Neural crest cell (in vitro differentiated cells): ENCODE data around the gene DYNC1I1. TPM values are rescaled to one million over a fixed set of nuclear protein-coding genes. Genes with fewer than 3 reads are reported as not detected.

ENCODE experiments used
- DNase-seq: peaks from one replicate; pipeline ENCODE4 v3.0.0; 2021; ENCODE audit warnings: low read depth, mixed read lengths, low spot score
- H3K27ac Mint-ChIP-seq: one replicate; pipeline ENCODE4 v1.8.0; 2021; ENCODE audit warnings: mild to moderate bottlenecking, mixed read lengths; ENCODE audit not compliant: unreplicated experiment
- H3K27me3 Mint-ChIP-seq: 2 replicates; pipeline ENCODE4 v1.8.0; 2021; ENCODE audit warnings: low read depth, mild to moderate bottlenecking, mixed read lengths
- H3K36me3 Mint-ChIP-seq: 2 replicates; pipeline ENCODE4 v1.8.0; 2021; ENCODE audit warnings: low read depth, mild to moderate bottlenecking, mixed read lengths
- H3K4me1 Mint-ChIP-seq: 2 replicates; pipeline ENCODE4 v1.8.0; 2021; ENCODE audit warnings: mixed read lengths
- H3K4me3 Mint-ChIP-seq: one replicate; pipeline ENCODE4 v1.8.0; 2021; ENCODE audit warnings: mild to moderate bottlenecking, mixed read lengths
- H3K9me3 Mint-ChIP-seq: 2 replicates; pipeline ENCODE4 v1.8.0; 2021; ENCODE audit warnings: mixed read lengths
- CTCF ChIP-seq: fragments of 200-600 bp; sonication (generic); conservative IDR thresholded peaks from 2 replicates; pipeline ENCODE4 v1.5.0; 2021; ENCODE audit warnings: antibody characterized with exemption, mild to moderate bottlenecking
- total RNA-seq: library from RNA; stranded (reverse); gene quantifications from 2 replicates; pipeline ENCODE4 v1.2.1, GENCODE V29; 2021

DYNC1I1 gene
- total RNA-seq, 1 donor from 2014 or later, result 0.79 TPM

DNA sequence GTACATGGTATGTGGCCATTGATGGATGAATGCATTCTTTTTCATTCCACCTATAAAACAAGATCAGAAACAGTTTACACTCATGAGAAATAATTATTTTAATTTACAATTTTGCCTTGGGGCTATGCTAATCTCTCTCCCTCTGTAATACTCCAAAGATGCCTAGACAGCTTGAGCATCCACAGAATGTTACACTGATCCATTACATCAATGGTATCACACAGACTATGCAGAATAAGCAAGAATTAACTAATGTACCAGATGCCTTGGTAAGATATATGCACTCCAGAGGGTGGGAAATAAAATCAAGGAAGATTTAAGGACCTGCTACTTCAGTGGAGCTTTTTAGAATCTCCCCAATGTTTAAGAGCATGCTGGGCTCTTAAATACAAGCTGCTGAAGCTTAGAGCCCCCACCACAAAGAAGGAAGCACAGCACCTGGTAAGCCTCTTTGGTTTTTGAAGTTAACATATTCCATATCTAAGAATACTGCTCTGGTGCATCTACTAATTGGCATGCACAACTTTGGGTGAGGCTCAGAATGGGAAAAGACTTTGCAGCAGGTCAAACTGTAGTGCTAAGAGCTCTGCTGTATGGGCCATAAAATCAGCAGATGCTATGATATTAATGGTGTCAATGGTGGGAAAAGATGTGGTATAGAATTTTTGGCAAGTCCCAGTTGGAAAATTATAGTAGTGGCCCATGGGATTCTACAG is 329.9 kb downstream of the DYNC1I1 start:
- no peaks in the 10 kb centered on the region for H3K27me3 Mint-ChIP-seq
- no peaks in the 10 kb centered on the region for H3K36me3 Mint-ChIP-seq
- DNase-seq, result no peak
- TF ChIP-seq CTCF, result no peak
- H3K4me1 Mint-ChIP-seq, result no peaks in the 10 kb centered on the region
- no peak overlapping the region for H3K4me3 Mint-ChIP-seq
- no peak overlapping the region for H3K27ac Mint-ChIP-seq
- peaks cover 2% of the 10 kb centered on the region for H3K9me3 Mint-ChIP-seq

DNA sequence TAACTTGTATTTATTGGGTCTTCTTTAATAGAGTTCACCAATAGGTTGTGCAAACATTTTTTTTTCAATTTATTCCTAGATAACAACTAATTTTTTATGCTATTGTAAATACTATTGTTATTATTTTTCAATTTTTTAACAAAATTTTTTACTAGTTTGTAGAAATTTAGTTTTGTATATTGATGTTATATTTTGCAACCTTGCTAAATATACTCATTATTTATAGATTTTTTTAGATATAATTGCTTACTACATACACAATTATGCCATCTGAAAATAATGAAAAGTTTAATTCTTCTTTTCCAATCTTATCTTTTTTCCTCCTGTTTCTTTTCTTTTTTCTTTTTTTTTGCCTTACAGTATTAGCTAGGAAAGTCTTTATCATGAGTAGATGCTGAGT is 332.6 kb downstream of the DYNC1I1 start:
- no peak overlapping the region for H3K27ac Mint-ChIP-seq
- no peak overlapping the region for H3K4me3 Mint-ChIP-seq
- H3K4me1 Mint-ChIP-seq, result no peaks in the 10 kb centered on the region
- no peaks in the 10 kb centered on the region for H3K36me3 Mint-ChIP-seq
- peaks cover 3% of the 10 kb centered on the region for H3K9me3 Mint-ChIP-seq
- no peak for DNase-seq
- H3K27me3 Mint-ChIP-seq, result no peaks in the 10 kb centered on the region
- TF ChIP-seq CTCF, result no peak

GRCh38 chr7:96111405-96111804 is 339.1 kb downstream of the DYNC1I1 start:
- no peak overlapping the region for H3K27ac Mint-ChIP-seq
- TF ChIP-seq CTCF, result no peak
- H3K9me3 Mint-ChIP-seq, result peaks cover 7% of the 10 kb centered on the region
- H3K36me3 Mint-ChIP-seq, result no peaks in the 10 kb centered on the region
- no peaks in the 10 kb centered on the region for H3K4me1 Mint-ChIP-seq
- no peak for DNase-seq
- no peak overlapping the region for H3K4me3 Mint-ChIP-seq
- no peaks in the 10 kb centered on the region for H3K27me3 Mint-ChIP-seq

DNA sequence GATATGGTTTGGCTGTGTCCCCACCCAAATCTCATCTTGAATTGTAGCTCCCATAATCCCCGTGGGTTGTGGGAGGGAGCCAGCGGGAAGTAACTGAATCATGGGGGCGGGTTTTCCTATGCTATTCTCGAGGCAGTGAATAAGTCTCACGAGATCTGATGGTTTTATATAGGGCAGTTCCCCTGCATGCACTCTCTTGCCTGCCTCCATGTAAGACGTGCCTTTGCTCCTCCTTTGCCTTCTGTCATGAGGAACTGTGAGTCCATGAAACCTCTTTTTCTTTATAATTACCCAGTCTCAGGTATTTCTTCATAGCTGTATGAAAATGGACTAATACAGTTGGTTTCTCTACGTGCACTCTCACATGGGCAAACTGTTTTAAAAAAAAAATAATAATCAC is 341.8 kb downstream of the DYNC1I1 start:
- Mint-ChIP-seq H3K4me1 (peaks cover 6% of the 10 kb centered on the region), H3K36me3 (no peaks in the 10 kb centered on the region), H3K9me3 (peaks cover 7% of the 10 kb centered on the region), H3K27me3 (no peaks in the 10 kb centered on the region), H3K4me3 (no peak overlapping the region), H3K27ac (no peak overlapping the region)
- TF ChIP-seq CTCF, result no peak
- DNase-seq, result no peak

- DNase-seq, result no peak
- no peak overlapping the region for H3K4me3 Mint-ChIP-seq
- H3K36me3 Mint-ChIP-seq, result peaks cover 4% of the 10 kb centered on the region
- no peak for TF ChIP-seq CTCF
- H3K9me3 Mint-ChIP-seq, result peaks cover 1% of the 10 kb centered on the region
- H3K4me1 Mint-ChIP-seq, result peaks cover 6% of the 10 kb centered on the region
- no peak overlapping the region for H3K27ac Mint-ChIP-seq
- H3K27me3 Mint-ChIP-seq, result no peaks in the 10 kb centered on the region
Measured at GRCh38 chr7:96116173-96116572, 343.8 kb downstream of the DYNC1I1 start.
